Stimulated activated CD8-positive, alpha-beta memory T cell treated with anti-CD3 and anti-CD28 coated beads, Interleukin-7, amount 100 ng/mL, for 48 hours (primary cell): ENCODE measurements around the gene CFAP100.

Experiments used
- DNase-seq, 2 donors: peaks; one replicate each; pipeline ENCODE4 v3.0.0-alpha.2; 2020; ENCODE audit warnings: low read depth in 1 of 2; ENCODE audit errors: extremely low read depth in 1 of 2

CFAP100 gene

DNA sequence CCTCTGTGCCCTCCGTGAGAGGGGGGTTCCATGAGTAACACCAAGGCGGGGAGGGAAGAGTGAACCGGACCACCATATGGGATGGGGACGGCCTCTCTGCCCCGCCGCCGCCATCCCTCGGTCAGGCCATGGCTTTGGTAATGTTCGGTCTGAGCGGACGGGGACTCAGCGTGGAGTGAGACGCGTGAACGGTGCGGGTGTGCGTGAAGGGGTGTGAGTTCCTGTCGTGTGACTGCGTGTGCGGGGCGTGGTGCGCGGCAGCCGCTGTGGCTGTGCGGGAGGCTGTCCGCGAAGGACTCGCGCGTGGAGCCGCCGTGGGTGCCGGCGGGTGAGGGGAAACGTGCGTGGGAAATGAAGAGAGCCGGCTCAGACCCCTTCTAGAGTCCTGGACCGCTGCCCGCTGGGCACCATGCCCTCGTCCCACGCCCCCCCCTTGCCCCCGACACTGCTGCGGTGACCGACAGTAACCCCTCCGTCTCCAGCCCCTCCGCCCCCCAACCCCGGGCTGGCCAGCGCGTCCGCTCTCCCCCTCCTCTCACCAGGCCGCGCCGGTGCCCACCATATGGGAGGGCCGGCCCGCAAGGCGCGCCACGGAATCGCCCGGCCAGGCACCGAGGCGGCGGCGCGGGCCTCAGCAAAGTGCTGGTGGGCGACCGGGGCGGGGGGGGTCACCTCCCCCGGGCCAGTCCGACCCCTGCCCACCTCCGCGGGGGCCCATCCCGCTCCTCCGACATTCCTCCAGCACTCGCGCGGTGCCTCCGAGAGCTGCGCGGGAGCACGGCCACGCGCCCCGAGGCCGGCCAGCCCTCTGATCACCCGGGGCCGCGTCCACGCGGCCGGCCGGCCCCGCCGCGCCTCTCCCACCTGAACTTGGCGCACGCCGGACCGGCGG is 38.1 kb upstream of the CFAP100 start:
- DNase-seq, result no peak

DNA sequence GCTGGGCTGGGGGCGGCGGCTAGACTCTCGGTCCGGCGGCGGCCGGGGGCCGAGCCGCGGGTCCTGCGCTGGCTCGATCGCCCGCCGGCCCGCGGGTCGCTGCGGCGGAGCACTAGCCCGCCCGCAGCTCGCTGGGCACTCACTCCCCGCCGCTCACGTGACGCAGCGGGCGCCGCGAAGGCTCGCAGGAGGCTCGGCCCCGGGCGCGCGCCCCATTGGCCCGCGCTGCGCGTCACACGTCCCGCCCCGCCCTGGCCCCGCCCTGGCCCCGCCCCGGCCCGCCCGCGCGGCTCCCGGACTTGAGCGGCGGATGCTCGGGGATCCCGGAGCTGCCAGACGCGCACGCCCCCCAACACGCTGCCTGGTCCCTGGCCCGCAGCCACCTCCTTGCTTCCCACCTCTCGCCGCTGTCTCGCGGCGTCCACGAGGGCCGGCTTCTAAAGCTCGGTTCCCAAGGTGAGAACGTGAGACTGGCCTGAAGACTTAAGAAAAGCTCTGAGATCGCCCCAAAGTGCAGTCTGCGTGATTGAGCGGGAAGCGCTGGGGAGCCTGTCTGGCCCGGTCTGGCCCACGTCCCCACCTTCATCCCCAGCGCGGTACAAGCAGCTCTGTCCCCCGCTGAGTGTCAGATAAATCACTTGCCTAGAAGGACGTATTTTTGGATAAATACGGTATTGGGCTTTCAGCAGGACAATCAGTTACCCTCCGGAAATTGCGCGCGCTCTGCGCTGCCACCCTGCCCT is 37.2 kb upstream of the CFAP100 start, which contains the start of gene KLF15:
KLF15 (minus strand) TSS at position 114 of the 743 bp plus-strand sequence. CDS start 4,486 bp downstream, outside the sequence.
- peak; percentile 48 to 68 for DNase-seq

DNA sequence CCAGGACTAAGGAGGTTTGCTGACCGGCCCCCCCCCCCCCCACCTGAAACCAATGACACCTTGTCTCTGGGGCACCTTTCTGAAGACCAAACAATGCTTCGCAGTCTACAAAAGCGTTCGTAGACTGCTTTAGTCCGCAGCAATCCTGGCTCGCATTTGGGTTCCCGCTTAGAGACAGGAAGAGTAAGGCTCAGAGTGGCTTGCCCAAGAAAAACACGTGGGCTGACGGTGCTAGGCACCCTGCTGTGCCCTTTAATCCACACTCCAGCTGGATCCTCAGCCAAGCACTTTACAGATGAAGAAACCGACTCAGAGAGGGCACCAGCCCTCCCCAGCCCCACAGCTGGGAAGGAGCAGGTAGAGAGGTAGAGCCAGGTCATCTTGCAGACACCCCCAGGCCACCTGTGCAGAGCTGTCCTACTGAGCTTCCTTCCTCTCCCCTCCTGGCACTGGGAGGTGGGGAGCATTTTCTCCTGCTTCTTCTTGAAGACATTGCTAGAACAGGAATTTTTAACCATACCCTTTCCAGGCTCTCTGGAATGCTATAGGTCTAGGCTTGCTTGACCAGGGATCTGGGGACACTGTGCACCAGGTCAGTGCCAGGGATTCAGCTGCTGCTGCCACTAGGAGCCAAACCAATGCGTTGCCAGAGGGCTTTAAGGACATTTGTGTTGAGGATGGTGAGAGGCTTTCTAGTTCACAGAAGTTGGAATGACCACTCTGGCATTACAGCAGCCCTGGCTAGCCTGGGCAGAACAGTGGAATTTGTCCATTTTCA is 36.5 kb upstream of the CFAP100 start:
- no peak for DNase-seq

DNA sequence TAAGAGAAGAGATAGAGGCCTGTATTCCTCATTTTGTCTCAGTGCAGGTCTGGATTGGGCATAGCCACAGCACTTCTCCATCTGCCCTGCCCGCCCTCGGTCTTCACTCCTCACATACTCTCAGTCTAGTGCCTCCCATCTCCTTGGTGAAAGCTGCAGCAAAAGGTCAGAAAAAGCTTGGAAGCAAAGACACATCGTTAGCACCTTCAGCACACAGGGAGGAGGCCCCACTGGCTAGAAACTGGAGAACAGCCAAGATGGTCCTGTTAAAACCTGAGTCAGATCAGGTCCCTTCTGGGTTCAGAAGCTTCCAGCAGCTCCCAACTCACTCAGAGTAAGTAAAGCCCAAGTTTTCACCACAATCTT is 35.9 kb upstream of the CFAP100 start:
- DNase-seq, result no peak

DNA sequence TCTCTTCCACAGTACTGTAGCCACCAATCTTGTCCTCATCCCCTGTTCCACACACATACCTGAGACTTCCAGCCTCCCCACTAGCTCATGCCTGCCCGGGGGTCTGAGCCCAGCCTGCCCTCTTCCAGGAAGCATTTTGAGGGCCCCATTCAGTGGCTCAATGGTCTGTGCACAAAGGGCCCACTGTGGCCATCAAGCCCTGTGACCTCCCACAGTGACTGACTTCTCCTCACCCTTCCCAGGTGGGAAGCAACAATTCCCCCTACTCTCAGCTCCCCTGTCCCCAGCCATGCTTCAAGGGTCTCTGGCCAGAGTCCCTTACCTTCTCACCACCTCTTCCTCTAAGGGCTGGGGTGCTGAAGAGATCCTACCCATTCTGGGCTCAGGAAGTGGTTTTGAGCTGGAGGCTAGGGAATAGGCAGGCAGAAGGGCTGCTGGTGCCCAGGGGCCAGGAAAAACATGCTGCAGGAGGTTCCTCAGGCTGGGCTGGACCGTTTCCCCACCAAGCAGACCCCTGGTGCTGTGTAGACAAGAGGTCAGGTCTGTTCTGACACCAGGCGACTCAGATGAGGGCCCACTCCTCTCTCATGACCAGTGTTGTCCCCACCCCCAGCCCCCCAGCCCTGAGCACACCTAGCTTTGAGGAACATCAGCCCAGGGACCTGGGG is 34.5 kb upstream of the CFAP100 start:
- DNase-seq, result no peak

DNA sequence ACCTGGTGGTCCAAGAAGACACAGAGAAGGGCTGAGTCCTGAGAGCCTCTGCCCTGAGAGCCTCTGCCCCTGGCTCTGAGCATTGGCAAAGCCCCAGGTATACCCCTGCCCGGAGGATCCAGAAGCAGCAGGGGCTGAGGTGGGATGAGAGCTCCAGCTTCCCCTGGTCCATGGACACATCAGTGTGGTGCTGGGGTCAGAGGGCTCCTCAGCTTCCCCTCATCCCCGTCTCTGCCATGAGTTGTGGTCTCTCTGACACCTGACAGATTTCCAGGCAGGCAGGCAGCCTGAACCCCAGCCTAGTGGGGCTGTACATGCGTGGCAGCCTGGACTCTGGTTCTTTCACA is 34.0 kb upstream of the CFAP100 start:
- no peak for DNase-seq

DNA sequence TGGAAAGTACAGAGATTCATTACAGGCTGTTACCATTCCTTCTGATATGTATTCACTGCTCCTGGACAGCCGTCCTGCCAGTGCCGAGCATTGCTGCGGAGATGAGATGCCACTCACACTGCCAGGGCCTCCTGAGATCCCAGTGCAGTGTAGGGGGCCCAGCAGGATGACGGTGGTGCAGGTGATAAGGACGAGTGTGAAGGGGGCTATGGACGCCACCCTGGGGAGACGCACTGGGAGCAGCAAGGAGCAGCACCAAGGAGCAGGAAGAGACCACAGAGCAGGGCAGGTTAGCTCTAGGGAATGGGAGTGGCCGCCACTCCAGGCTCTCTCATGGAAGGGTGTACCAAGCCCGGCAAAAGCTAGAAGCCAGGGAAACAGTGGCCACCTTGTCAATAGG is 33.5 kb upstream of the CFAP100 start:
- DNase-seq, result no peak

DNA sequence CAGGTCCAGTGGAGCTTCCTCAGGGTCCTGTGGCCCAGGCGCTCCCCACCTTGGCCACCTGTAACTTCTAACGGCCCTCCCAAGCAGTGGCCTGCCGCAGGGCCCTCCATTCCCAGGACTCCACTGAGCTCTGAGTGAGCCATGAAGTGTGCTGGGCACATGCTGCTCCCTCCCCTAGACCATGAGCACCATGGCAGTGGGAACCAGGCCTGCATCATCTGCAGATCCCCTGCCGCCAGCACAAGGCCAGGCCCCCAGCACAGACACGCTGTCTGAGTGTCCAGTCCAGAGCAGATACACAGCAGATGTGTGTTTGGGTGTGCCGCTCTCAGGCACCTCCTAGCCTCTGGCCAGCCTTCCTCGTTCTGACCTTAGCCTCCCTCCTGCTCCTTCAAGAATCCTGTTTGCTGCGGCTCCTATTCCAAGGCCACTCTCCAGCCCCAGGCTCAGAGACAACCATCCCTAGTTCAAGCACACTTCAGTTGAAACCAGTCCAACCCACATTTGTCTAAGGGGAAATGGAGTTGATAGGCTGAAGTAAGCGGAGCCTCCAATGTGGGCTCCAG is 30.5 kb upstream of the CFAP100 start:
- no peak for DNase-seq

DNA sequence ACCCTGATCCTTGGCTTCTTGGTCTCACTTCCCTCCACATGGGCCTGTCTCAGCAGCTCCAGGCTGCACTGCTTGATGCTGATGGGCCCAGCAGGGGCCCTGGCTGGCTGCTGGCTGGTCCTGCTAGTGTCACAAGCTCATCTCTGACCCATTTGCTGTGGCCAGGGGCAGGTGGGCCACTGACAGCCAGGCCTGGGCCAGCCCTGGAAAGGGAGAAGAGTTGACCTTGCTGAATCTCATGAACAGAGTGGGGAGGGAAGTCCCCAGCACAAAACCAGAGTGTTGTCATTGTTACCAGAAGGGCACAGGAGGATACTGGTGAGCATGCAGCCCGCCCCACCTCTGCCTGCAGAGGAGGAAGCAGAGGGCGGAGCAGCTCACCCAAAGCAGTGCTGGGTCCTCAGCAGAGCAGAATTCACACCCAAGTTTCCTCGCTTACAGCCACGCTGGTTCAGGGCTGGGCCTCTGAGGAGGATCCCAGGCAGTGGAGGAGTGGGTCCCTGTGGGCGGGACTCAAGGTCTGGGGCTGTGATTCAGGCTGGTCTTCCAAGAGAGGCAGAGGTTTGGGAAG is 29.9 kb upstream of the CFAP100 start:
- DNase-seq, result no peak

DNA sequence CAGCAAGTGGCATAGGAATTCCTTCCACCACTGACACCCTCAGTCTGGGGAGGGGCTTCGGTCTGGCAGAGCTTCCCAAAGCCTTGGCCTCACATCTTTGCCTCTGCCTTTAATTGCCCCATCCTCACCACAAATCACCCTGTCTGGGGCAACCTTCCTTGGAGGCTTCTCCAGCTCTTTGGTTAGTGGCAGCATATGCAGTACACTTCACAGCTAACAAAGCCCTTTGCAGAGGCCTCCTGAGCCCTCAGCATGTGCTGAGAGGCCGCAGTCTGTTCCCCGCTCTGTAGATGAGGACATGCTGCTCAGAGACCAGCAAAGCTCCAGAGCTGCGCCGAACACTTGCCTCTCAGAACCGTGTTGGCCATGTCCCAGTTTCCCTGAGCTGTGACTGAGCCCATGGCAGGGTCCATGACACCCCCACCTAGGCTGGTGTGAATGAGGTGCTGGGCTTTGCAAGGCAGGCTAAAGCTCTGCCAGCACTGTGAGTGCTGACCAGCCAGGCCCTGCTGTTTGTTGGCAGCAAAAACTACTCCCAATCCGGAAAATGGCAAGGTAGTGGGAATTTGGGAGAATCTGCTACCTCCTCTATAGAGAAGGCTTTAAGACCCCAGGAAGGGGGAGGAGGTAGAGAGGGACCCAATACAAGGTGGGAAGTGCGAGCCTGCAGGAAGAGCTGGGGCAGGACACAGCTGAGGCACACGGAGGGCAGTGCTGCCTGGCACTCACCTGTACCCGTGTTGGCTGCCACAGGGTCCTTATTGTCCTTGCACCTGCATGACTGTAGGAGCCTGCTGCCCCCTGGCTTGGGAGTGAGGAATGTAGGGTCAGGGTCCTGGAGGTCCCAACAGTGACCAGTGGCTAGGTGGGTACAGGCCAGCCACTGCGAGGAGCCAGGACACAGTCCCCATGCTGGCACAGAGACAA is 29.1 kb upstream of the CFAP100 start:
- DNase-seq, result no peak

DNA sequence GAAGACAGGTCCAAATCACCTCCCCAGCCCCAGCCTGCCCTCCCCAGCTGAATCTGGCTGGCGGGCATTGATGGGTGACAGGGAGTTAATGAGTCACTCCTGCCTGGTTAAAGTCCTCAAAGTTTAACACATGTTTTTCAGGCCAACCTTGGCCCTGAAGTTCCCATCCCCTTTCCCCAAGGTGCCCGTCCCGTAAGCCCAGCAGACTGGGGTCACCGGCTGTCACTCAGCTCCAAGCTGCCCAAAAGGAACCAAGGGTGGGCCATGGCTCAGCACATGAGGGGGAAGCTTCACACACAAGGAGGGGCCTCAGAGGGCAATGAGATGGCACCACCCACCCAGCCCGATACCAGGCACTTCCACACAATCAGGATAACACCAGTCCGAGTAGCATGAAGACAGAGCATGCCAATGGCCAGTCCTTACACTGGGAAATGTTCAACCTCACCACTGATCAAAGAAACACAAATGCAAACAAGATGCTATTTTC is 27.3 kb upstream of the CFAP100 start:
- DNase-seq, result no peak

DNA sequence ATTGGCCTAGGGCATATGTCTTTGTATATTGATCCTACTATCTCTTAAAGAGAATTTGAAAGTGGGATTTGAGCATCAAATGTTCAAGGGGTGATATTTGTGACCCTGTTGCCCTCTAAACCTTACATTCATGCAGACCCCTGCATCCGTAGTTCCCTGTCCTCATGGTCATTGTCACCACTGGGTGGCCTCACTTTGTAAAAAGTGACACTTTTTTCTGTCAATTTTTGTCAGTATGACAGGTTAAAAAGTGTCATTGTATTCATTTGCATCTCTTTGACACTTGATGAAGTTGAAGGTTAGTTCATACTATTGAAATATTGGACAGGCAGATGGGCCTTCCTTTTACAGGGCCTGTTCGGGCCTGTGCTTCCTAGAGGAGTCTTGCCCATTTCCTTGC is 25.2 kb upstream of the CFAP100 start:
- DNase-seq, result no peak

DNA sequence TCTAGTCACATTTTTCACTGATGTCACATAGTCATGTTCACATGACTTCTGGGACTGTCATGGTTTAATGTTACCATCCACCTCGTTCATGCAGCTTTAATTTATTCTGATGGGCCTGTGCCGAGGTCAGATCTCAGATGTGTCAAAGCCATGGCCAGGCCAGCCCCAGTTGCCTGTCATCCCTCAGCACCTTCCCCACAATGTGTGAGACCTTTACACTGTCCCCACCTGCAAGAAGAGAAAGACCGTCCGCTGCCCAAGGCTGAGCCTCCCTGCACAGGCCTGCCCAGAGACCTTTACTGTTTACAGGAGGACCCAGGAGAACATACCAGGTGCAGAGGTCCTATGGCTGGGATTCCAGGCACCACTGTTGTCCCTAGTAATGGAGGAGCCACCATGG is 24.7 kb upstream of the CFAP100 start:
- no peak for DNase-seq

DNA sequence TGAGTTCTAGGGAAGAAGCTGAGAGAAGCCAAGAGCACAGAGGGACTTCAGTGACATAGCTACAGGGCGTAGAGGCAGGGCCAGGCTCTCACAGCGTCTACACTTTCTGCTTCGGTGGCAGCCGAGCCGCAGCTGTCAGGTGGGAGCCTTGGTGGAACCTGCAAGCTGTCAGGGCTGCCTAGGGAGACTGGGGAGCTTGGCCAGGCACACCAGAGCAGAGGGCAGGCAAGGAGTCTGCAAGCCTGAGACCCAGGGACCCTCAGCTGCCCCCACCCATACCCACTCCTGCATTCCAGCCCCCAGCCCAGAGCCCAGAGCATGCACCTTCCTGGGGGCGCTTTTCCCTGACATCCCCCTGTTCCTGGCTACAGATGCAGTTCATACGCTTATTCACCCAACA is 24.1 kb upstream of the CFAP100 start:
- no peak for DNase-seq

DNA sequence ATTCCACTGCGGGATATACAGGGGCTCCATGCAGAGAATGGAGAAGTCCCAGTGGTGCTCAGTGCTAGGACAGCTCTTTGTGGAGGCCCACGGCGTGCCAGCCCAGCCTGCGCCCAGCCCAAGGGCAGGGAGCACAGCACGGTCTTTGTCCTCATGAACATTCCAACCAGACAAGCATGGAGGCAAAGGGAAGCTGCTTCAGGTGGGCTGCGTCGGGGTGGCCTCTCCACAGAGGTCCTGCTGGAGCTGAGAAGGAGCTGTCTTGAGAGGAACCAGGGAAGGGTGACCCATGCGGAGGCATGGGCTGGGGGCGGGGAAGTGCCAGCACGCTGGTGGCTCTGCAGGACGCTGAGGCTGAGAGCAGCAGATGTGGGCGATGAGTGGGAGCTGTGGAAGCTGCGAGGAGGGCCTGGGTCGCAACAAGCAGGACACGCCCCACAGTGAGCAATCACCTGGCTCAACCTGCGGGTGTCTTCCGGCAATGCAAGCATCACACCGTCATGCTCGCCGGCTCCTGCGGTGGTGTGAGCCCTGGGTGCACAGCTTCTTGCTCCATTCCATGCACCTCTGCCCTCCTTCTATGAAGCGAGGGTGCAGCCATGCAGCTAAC is 23.5 kb upstream of the CFAP100 start:
- DNase-seq, result no peak

DNA sequence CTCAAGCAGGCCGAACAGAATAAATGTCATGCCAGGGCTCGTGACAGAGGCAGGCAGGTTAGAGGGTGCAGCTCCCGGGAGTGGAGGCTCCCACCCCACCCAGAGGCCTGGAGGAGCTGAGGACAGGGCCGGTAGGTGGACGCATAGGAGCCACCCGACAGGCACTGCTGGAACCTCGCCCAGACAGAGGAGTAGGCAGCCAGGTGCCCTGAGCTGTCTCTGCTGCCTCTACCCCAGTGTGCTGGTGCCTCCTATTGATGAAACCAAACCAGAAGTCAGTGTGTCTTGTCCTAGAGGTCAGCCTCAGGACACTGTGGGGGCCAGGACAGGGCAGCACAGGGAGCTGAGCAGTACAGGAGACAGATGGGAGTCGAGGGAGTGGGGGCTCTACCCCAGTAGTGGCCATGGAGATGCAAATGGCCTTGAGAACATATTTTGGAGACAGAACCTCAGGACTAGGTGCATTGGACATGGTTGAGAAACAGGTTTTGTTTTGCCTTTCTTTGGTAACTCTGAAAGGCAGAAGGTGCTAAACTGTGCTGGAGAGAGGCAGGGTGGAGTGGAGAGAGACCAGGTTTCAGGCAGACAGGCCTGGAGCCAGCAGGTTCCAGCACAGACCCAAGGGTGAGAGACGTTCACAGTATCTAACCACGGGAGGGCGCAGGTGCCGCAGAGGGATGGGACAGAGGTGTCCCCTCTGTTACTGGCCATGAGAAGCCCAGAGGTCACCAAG is 22.1 kb upstream of the CFAP100 start:
- DNase-seq, result no peak

DNA sequence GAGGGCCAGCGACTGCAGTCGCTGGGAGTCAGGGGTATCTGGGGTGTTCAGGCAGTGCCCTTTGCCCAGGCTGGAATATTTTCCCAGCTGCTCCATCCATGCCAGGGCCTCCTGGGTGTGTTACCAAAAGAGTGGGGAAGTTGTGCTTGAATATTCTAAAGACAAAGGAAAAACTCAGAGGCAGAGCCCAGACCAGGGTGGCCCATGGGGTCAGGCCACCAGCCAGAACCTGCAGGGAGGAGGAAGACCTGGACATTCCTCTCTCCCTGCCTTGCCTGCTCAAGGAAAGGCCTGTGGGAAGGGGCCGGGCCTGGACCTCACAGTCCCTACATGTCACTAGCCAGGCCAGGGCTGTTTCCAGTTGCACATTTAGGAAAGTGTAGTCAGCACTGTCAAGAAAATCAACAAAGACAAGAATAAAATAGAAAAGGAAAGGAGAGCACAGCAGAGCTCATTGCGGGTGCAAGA is 21.5 kb upstream of the CFAP100 start:
- DNase-seq, result no peak
